Esophagus squamous epithelium (tissue), 5 donors: Measurements from ENCODE around the gene PLCB4. TPM values are rescaled to one million over a fixed set of nuclear protein-coding genes. Genes with fewer than 3 reads are reported as not detected.
A peak's percentile ranks its signal among the peaks of the same experiment; 100 is the strongest.

ENCODE experiments used
- DNase-seq: peaks from one replicate; lab custom pipeline; 2025; lab: John Stamatoyannopoulos, UW
- H3K27ac ChIP-seq, 4 donors: fragments of 200-600 bp; sonication (generic); one replicate each; pipeline ENCODE4 v1.5.1; 2016 to 2019; ENCODE audit warnings: mild to moderate bottlenecking in 1 of 4
- H3K27me3 ChIP-seq, 4 donors: fragments of 200-600 bp; sonication (generic); 1 replicate in 3 of 4; 2 replicates in 1 of 4; pipeline versions ENCODE4 v1.5.1 to v1.6.0; 2017 to 2021; ENCODE audit warnings: antibody characterized with exemption in 1 of 4
- H3K36me3 ChIP-seq, 3 donors: fragments of 200-600 bp; sonication (generic); one replicate each; pipeline ENCODE4 v1.5.1; 2016 to 2019
- H3K4me1 ChIP-seq, 3 donors: fragments of 200-600 bp; sonication (generic); one replicate each; pipeline ENCODE4 v1.5.1; 2017 to 2019
- H3K4me3 ChIP-seq, 4 donors: fragments of 200-600 bp; sonication (generic); 1 replicate in 3 of 4; 2 replicates in 1 of 4; pipeline ENCODE4 v1.5.1; 2016 to 2019; ENCODE audit warnings: mild to moderate bottlenecking in 2 of 4, moderate library complexity in 1 of 4
- H3K9me3 ChIP-seq, 3 donors: fragments of 200-600 bp; sonication (generic); one replicate each; pipeline ENCODE4 v1.5.1; 2016 to 2019
- CTCF ChIP-seq, 6 experiments: fragments of 450-650 bp in 4 of 6; fragments of 200-600 bp in 2 of 6; sonication (generic) in 2 of 6; IDR thresholded peaks; one replicate each; pipeline ENCODE4 v1.5.1; 2016 to 2019; ENCODE audit warnings: antibody characterized with exemption in 6 of 6, mild to moderate bottlenecking in 4 of 6, moderate library complexity in 4 of 6
- POLR2A ChIP-seq, 4 donors: fragments of 450-650 bp; IDR thresholded peaks; one replicate each; pipeline ENCODE4 v1.6.1; 2017; ENCODE audit warnings: antibody characterized with exemption in 4 of 4, mild to moderate bottlenecking in 4 of 4, moderate library complexity in 3 of 4
- WGBS, 2 donors: methylation state at CpG; one replicate each; pipeline ENCODE4 v1.1.5; 2018; 5-methylcytosine and 5-hydroxymethylcytosine counted together
- intact Hi-C: fragments of 100-400 bp; cut with DNase I; formaldehyde crosslinking; loops from one replicate; pipeline ENCODE4 v1.15.0; 2022
- total RNA-seq, 4 donors: library from RNA; depleted of rRNA; stranded (reverse); fragments of >200 nt; gene quantifications; one replicate each; pipeline ENCODE4 v1.1.0, GENCODE V29; 2016
- donor health status: DM: yes; HTN: yes; CAD: no.

PLCB4 gene
- total RNA-seq, 4 donors from 2014 or later, result 1.1 to 13.7 (median 2.8) TPM

DNA sequence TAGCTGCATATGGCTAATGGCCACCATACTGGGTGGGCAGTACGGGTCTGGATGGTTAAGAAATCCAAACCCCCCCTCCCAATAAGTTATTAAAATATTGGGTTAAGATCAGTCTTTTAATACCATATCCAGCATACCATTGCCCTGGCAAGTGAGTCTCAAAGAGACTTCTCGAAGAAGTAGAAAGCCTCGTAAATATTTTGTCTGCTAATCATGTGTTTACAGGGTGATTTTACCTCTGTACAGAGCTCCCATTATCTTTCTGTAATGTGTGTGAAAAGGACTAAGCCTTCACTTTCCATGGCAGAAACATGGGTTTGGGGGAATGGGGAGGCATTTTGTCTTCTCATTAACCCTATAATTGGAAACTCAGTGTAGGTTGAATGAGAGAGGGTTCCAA is 270.8 kb downstream of the PLCB4 start:
- H3K4me3 ChIP-seq, result no peak overlapping the region
- WGBS, 2 donors, result 81 to 93% methylated on average over 3 of the region's 3 CpGs
- H3K9me3 ChIP-seq, result no peaks in the 10 kb centered on the region
- no peaks in the 10 kb centered on the region for H3K36me3 ChIP-seq
- H3K4me1 ChIP-seq, result peaks cover 0 to 8% (median 4%) of the 10 kb centered on the region in 3 donors
- TF ChIP-seq CTCF (IDR thresholded peaks at IDR 0.05), result no peak
- no peak for TF ChIP-seq POLR2A (IDR thresholded peaks at IDR 0.05)
- no peaks in the 10 kb centered on the region for H3K27me3 ChIP-seq
- no peak for DNase-seq
- H3K27ac ChIP-seq, result no peak overlapping the region
- intact Hi-C loops, result no loop called here

GRCh38 chr20:9342651-9343050 is 273.8 kb downstream of the PLCB4 start:
- H3K4me3 ChIP-seq, result no peak overlapping the region
- no peak for DNase-seq
- WGBS, 2 donors, result 69 to 91% methylated on average over 2 of the region's 2 CpGs
- no peaks in the 10 kb centered on the region for H3K36me3 ChIP-seq
- H3K27me3 ChIP-seq, result no peaks in the 10 kb centered on the region
- peaks cover 0 to 22% (median 4%) of the 10 kb centered on the region in 3 donors for H3K4me1 ChIP-seq
- no peak overlapping the region for H3K27ac ChIP-seq
- TF ChIP-seq POLR2A (IDR thresholded peaks at IDR 0.05), result no peak
- no peak for TF ChIP-seq CTCF (IDR thresholded peaks at IDR 0.05)
- no peaks in the 10 kb centered on the region for H3K9me3 ChIP-seq
- intact Hi-C loops, result no loop called here

DNA sequence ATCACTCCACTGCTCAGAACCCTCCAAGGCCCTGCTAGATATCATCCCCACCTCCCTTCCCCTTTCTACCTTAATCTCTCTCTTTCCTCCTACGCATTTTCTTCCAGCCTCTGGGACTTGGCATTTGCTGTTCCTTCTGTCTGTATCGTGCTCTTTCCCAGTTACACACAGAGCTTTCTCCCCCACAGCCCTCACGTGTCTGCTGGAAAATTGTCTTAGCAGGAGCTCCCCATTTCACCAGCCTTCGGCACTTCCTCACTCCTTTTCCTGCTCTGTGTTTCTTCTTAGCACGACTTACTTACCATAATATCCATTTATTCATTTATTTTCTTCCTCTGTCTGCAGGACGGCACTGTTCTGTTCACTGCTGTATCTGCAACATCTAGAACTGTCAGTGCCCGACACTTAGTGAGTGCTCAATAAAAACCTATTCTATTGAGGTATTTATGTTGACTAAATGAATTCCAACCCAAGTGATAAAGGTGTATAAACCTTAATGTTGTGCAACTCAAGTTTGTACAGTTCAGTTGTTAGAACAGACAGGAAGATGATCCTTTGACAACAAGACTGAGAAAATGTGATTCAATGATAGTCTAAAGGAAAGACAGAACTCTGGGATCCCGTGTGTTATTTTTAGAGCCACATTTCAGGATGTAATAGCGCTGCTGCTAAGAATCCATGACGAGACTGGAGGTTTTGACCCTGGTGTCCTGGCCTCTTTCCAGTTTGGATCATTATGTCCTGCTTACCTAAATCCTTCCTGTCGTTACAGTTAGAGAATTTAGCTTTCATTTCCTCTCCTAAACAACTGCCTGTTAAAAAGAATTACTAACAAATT is 275.4 kb downstream of the PLCB4 start:
- DNase-seq, result no peak
- Histone ChIP-seq H3K27ac (peak overlapping the region in 3 of 4 donors; percentile 36 to 55 (median 47)), H3K4me3 (no peak overlapping the region), H3K9me3 (no peaks in the 10 kb centered on the region), H3K27me3 (no peaks in the 10 kb centered on the region), H3K36me3 (no peaks in the 10 kb centered on the region), H3K4me1 (peaks cover 0 to 22% (median 4%) of the 10 kb centered on the region in 3 donors)
- intact Hi-C loops, result no loop called here
- no peak for TF ChIP-seq CTCF (IDR thresholded peaks at IDR 0.05)
- TF ChIP-seq POLR2A (IDR thresholded peaks at IDR 0.05), result no peak
- WGBS, 2 donors, result 58 to 59% methylated on average over 11 of the region's 11 CpGs

DNA sequence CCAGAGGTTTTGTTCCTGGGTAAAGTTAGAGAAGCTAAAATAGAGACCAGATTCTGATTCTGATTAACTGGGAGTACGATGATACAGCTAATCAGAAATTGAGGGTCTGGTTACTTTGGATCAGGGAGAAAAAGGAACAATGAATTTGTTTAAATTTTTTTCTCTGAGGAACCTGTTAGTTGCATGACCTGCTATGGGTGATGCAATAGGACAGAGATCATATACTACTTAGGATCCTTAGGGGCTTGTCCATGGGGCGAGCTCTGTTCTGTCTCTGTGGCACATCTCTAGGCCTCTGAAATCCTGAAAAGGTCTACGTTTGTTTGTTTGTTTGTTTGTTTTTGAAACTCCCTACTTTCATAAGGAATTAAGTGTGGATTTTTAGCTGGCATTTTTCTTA is 279.4 kb downstream of the PLCB4 start:
- Histone ChIP-seq H3K9me3 (no peaks in the 10 kb centered on the region), H3K36me3 (no peaks in the 10 kb centered on the region), H3K4me3 (no peak overlapping the region), H3K27me3 (no peaks in the 10 kb centered on the region), H3K4me1 (peaks cover 0 to 30% (median 4%) of the 10 kb centered on the region in 3 donors), H3K27ac (no peak overlapping the region)
- DNase-seq, result no peak
- intact Hi-C loops, result no loop called here
- WGBS, 2 donors, result 68 to 83% methylated on average over 3 of the region's 3 CpGs
- TF ChIP-seq CTCF (IDR thresholded peaks at IDR 0.05), result no peak

- TF ChIP-seq POLR2A (IDR thresholded peaks at IDR 0.05), result no peak
- no peak for TF ChIP-seq CTCF (IDR thresholded peaks at IDR 0.05)
- Histone ChIP-seq H3K4me1 (peaks cover 0 to 35% (median 4%) of the 10 kb centered on the region in 3 donors), H3K27me3 (no peaks in the 10 kb centered on the region), H3K27ac (no peak overlapping the region), H3K4me3 (no peak overlapping the region), H3K36me3 (no peaks in the 10 kb centered on the region), H3K9me3 (no peaks in the 10 kb centered on the region)
- WGBS, 2 donors, result 87% methylated on average over 2 of the region's 2 CpGs
- intact Hi-C loops, result no loop called here
- DNase-seq, result no peak
Observed at GRCh38 chr20:9348747-9349146, 279.9 kb downstream of the PLCB4 start.
